ENCODE data around the gene CCDC126. TPM values are rescaled to one million over a fixed set of nuclear protein-coding genes. Genes with fewer than 3 reads are reported as not detected.
A peak's percentile ranks its signal among the peaks of the same experiment; 100 is the strongest.
"Not testable (repeated sequence)": the region's sequence is repeated elsewhere in the genome, so short reads cannot be mapped to it uniquely, and the experiment has no call there.

CCDC126 gene, protein sequence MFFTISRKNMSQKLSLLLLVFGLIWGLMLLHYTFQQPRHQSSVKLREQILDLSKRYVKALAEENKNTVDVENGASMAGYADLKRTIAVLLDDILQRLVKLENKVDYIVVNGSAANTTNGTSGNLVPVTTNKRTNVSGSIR
- total RNA-seq = 13.7 and 15.7 TPM in 2 replicates

- H3K4me3 Mint-ChIP-seq = peak within 1 kb of the TSS; percentile 89
- ChIA-PET CTCF (interaction anchor here (0.7 to 2.2 kb wide), 6 partner anchors 9 to 99 kb away, joined by 3 to 14 read pairs (median 3); partner anchors contain the start of gene FAM221A), POLR2A (interaction anchor here (0.7 to 1.9 kb wide), 7 partner anchors 9 to 1658 kb away, joined by 3 to 10 read pairs (median 5); partner anchors contain the start of genes CYCS and FAM221A)
- intact Hi-C loops (cut with micrococcal nuclease) = loop anchor here (1.0 to 5.0 kb wide), 16 partner anchors 27 to 1650 kb away; partner anchors contain the start of genes CDCA7L, CYCS, FAM221A and HYCC1
- DNase-seq (peak; percentile 84), ATAC-seq (ENCODE audit: low read depth) (peak; percentile 72)
- peak within 1 kb of the TSS; percentile 51 for H3K27ac Mint-ChIP-seq
- no peaks in the 10 kb centered on the region for H3K27me3 Mint-ChIP-seq
- peaks cover 58% of the 10 kb centered on the region for H3K4me1 Mint-ChIP-seq
- peaks cover 5% of the 10 kb centered on the region for H3K36me3 Mint-ChIP-seq (ENCODE audit: low read depth)
- H3K9me3 Mint-ChIP-seq = no peaks in the 10 kb centered on the region
- no peak for TF ChIP-seq CTCF (IDR thresholded peaks at IDR 0.05)
These were observed at the start of gene CCDC126 for GRCh38 chr7:23597094-23598091. CCDC126 (plus strand) TSS chr7:23597382; CDS start chr7:23611316, 13,934 bp downstream.

GRCh38 chr7:23547662-23548061 lies 49.5 kb upstream of the CCDC126 start:
- intact Hi-C loops (cut with micrococcal nuclease) = loop anchor here (1.0 to 5.0 kb wide), 9 partner anchors 15 to 1545 kb away; partner anchors contain the start of gene CCDC126
- POLR2A ChIA-PET = interaction anchor here (1.4 kb wide), 1 partner anchor 16 kb away, joined by 5 read pairs; no protein-coding TSS in a partner anchor
- ATAC-seq (ENCODE audit: low read depth) = no peak
- Mint-ChIP-seq H3K27ac (no peak overlapping the region), H3K4me3 (no peak overlapping the region), H3K36me3 (ENCODE audit: low read depth) (no peaks in the 10 kb centered on the region), H3K4me1 (peaks cover 18% of the 10 kb centered on the region), H3K27me3 (no peaks in the 10 kb centered on the region), H3K9me3 (no peaks in the 10 kb centered on the region)
- no peak for TF ChIP-seq CTCF (IDR thresholded peaks at IDR 0.05)
- no peak for DNase-seq
- CTCF ChIA-PET = interaction anchor here (0.6 to 4.0 kb wide), 7 partner anchors 57 to 1546 kb away, joined by 3 to 42 read pairs (median 6); partner anchors contain the start of gene STK31

DNA sequence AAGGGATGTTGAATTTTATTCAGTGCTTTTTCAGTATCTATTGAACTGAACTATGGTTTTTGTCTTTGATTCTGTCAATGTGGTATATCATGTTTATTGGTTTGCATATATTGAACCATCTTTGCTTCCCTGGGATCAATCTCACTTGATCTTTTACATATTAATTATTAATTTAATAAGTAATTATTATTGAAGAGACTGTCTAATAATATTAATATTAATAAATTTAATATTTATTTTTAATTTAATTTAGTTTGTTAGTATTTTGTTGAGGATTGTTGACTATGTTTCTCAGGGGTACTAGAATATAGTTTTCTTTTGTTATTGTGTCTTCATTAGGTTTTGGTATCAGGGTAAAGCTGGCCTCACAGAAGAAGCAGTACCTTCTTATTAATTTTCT lies 38.9 kb upstream of the CCDC126 start:
- Mint-ChIP-seq H3K4me1 (no peaks in the 10 kb centered on the region), H3K27me3 (peaks cover 12% of the 10 kb centered on the region), H3K4me3 (no peak overlapping the region), H3K9me3 (no peaks in the 10 kb centered on the region), H3K27ac (no peak overlapping the region), H3K36me3 (ENCODE audit: low read depth) (no peaks in the 10 kb centered on the region)
- ChIA-PET CTCF (no interaction called here), POLR2A (no interaction called here)
- no peak for TF ChIP-seq CTCF (IDR thresholded peaks at IDR 0.05)
- intact Hi-C loops (cut with micrococcal nuclease) = no loop called here
- ATAC-seq (ENCODE audit: low read depth) (no peak), DNase-seq (no peak)

GRCh38 chr7:23570592-23571200 lies 26.5 kb upstream of the CCDC126 start:
- Mint-ChIP-seq H3K4me3 (no peak overlapping the region), H3K27ac (no peak overlapping the region), H3K9me3 (no peaks in the 10 kb centered on the region), H3K4me1 (no peaks in the 10 kb centered on the region), H3K27me3 (peaks cover 14% of the 10 kb centered on the region), H3K36me3 (ENCODE audit: low read depth) (no peaks in the 10 kb centered on the region)
- ChIA-PET POLR2A (no interaction called here), CTCF (interaction anchor here (0.9 to 3.2 kb wide), 6 partner anchors 26 to 1095 kb away, joined by 3 to 42 read pairs (median 18); partner anchors contain the start of genes CCDC126 and STK31)
- peak; percentile 53 for DNase-seq
- peak; percentile 89 for ATAC-seq (ENCODE audit: low read depth)
- peak; percentile 29 for TF ChIP-seq CTCF (IDR thresholded peaks at IDR 0.05)
- intact Hi-C loops (cut with micrococcal nuclease) = loop anchor here (1.0 to 10.0 kb wide), 9 partner anchors 23 to 1524 kb away; partner anchors contain the start of genes CCDC126 and NPY

- H3K9me3 Mint-ChIP-seq; intact Hi-C loops (cut with micrococcal nuclease); POLR2A ChIA-PET; H3K4me3 Mint-ChIP-seq; ATAC-seq (ENCODE audit: low read depth); H3K36me3 Mint-ChIP-seq (ENCODE audit: low read depth); H3K27ac Mint-ChIP-seq; DNase-seq; H3K27me3 Mint-ChIP-seq; H3K4me1 Mint-ChIP-seq: not testable (repeated sequence)
- CTCF ChIA-PET = interaction anchor here (0.6 kb wide), 1 partner anchor 309 kb away, joined by 3 read pairs; no protein-coding TSS in a partner anchor
These were observed 15.2 kb upstream of the CCDC126 start for GRCh38 chr7:23581975-23582374.

- intact Hi-C loops (cut with micrococcal nuclease); H3K27ac Mint-ChIP-seq; H3K27me3 Mint-ChIP-seq; H3K36me3 Mint-ChIP-seq (ENCODE audit: low read depth); H3K4me3 Mint-ChIP-seq; DNase-seq; H3K4me1 Mint-ChIP-seq; H3K9me3 Mint-ChIP-seq; ATAC-seq (ENCODE audit: low read depth); POLR2A ChIA-PET; CTCF ChIA-PET: not testable (repeated sequence)
These were observed 11.9 kb upstream of the CCDC126 start for GRCh38 chr7:23585304-23585703.
